Measurements from ENCODE around the gene M6PR.
"Not testable (repeated sequence)": the region's sequence is repeated elsewhere in the genome, so short reads cannot be mapped to it uniquely, and the experiment has no call there.

Gene M6PR

GRCh38 chr12:8951744-8952143 lies 2.3 kb upstream of the M6PR start:
- in situ Hi-C loops (cut with HindIII; ENCODE audit: low sequenced_read_pairs), result no loop called here

GRCh38 chr12:8950702-8951478 lies 1.4 kb upstream of the M6PR start:
- in situ Hi-C loops (cut with HindIII; ENCODE audit: low sequenced_read_pairs), result no loop called here

- in situ Hi-C loops (cut with HindIII; ENCODE audit: low sequenced_read_pairs), result no loop called here
Observed at GRCh38 chr12:8950221-8950527, 729 bp upstream of the M6PR start.

- in situ Hi-C loops (cut with HindIII; ENCODE audit: low sequenced_read_pairs), result no loop called here
Observed at GRCh38 chr12:8948701-8949341, 624 bp downstream of the M6PR start.

GRCh38 chr12:8947737-8948136 lies 1.7 kb downstream of the M6PR start:
- in situ Hi-C loops (cut with HindIII; ENCODE audit: low sequenced_read_pairs), result no loop called here

- in situ Hi-C loops (cut with HindIII; ENCODE audit: low sequenced_read_pairs), result no loop called here
Observed at GRCh38 chr12:8946733-8947132, 2.7 kb downstream of the M6PR start.

- in situ Hi-C loops (cut with HindIII; ENCODE audit: low sequenced_read_pairs), result no loop called here
Observed at GRCh38 chr12:8943565-8944186, 5.8 kb downstream of the M6PR start.

GRCh38 chr12:8941691-8942478 lies 7.6 kb downstream of the M6PR start:
- in situ Hi-C loops (cut with HindIII; ENCODE audit: low sequenced_read_pairs), result no loop called here

- in situ Hi-C loops (cut with HindIII; ENCODE audit: low sequenced_read_pairs), result not testable (repeated sequence)
Observed at GRCh38 chr12:8937842-8938442, 11.5 kb downstream of the M6PR start.

- in situ Hi-C loops (cut with HindIII; ENCODE audit: low sequenced_read_pairs), result no loop called here
Observed at GRCh38 chr12:8936735-8937134, 12.7 kb downstream of the M6PR start.

GRCh38 chr12:8934080-8934479 lies 15.4 kb downstream of the M6PR start:
- in situ Hi-C loops (cut with HindIII; ENCODE audit: low sequenced_read_pairs), result not testable (repeated sequence)

- in situ Hi-C loops (cut with HindIII; ENCODE audit: low sequenced_read_pairs), result not testable (repeated sequence)
Observed at GRCh38 chr12:8932464-8932863, 17.0 kb downstream of the M6PR start.

GRCh38 chr12:8930655-8931323 lies 18.7 kb downstream of the M6PR start:
- in situ Hi-C loops (cut with HindIII; ENCODE audit: low sequenced_read_pairs), result not testable (repeated sequence)

- in situ Hi-C loops (cut with HindIII; ENCODE audit: low sequenced_read_pairs), result no loop called here
Observed at GRCh38 chr12:8922544-8922943, 26.9 kb downstream of the M6PR start.

GRCh38 chr12:8919643-8920042 lies 29.8 kb downstream of the M6PR start:
- in situ Hi-C loops (cut with HindIII; ENCODE audit: low sequenced_read_pairs), result not testable (repeated sequence)

GRCh38 chr12:8917751-8918150 lies 31.7 kb downstream of the M6PR start:
- in situ Hi-C loops (cut with HindIII; ENCODE audit: low sequenced_read_pairs), result no loop called here

GRCh38 chr12:8917031-8917430 lies 32.4 kb downstream of the M6PR start:
- in situ Hi-C loops (cut with HindIII; ENCODE audit: low sequenced_read_pairs), result no loop called here

GRCh38 chr12:8916154-8916553 lies 33.3 kb downstream of the M6PR start:
- in situ Hi-C loops (cut with HindIII; ENCODE audit: low sequenced_read_pairs), result no loop called here

- in situ Hi-C loops (cut with HindIII; ENCODE audit: low sequenced_read_pairs), result no loop called here
Observed at GRCh38 chr12:8914716-8915526, 34.5 kb downstream of the M6PR start.
